HG02623 (cell line): ENCODE measurements around the gene CHURC1.

Source experiments
- ATAC-seq: cut with Tn5 transposase; IDR thresholded peaks from one replicate; pipeline ENCODE4 v1.9.1; 2021; ENCODE audit warnings: moderate library complexity; ENCODE audit not compliant: unreplicated experiment

The CHURC1 gene

GRCh38 chr14:64983439-64984310, 69.4 kb downstream of the CHURC1 start:
- no peak for ATAC-seq
